ENCODE data around the gene ANKRD30B.
"Not testable (repeated sequence)": the region's sequence is repeated elsewhere in the genome, so short reads cannot be mapped to it uniquely, and the experiment has no call there.

The ANKRD30B gene

DNA sequence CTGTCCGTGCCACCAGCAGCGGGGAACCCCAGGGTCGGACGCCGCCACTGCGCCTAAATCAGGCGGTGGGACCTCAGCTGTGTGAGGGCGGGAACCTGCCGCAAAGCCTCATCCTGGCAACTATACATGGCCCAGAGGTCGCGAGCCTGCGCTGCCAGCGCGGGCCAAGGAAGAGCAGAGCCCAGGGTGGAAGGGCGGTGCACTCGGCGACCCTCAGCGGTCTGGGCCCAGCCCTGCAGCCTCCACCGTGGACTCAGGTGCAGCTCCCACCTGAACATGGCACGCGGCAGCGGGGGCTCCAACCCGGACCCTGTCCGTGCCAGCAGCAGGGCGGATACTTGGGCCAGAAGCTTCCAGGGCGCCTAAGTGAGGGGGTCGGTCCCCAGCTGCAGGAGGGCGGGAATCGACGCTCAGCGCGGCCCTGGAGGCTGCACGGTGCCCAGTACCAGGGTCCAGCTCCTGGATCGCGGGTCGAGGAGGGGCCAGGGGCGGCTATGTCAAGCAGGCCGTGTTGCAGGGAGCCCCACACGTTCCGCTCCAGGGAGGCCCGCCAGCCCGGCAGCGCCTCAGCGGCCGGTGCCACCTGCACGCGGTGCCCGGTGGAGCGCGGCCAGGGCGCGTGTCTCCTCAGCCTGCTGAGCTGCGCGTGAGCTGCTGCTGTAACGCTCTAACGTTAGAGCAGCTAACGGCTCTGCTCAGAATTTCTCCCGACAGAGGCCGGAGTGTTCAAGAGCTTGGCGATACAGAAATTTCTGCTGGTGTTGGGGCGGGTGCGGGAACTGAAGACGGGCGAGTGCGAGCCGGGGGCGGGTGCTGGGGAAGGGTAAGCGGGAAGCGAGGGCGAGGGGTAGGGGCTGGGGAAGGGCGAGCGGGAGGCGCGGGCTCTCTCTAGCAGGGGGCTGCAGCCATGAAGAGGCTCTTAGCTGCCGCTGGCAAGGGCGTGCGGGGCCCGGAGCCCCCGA lies at the start of gene ANKRD30B:
Gene ANKRD30B (plus strand): TSS at position 660 of the 962 bp plus-strand sequence. CDS start 248 bp downstream, at position 908.
- DNase-seq = no peak

DNA sequence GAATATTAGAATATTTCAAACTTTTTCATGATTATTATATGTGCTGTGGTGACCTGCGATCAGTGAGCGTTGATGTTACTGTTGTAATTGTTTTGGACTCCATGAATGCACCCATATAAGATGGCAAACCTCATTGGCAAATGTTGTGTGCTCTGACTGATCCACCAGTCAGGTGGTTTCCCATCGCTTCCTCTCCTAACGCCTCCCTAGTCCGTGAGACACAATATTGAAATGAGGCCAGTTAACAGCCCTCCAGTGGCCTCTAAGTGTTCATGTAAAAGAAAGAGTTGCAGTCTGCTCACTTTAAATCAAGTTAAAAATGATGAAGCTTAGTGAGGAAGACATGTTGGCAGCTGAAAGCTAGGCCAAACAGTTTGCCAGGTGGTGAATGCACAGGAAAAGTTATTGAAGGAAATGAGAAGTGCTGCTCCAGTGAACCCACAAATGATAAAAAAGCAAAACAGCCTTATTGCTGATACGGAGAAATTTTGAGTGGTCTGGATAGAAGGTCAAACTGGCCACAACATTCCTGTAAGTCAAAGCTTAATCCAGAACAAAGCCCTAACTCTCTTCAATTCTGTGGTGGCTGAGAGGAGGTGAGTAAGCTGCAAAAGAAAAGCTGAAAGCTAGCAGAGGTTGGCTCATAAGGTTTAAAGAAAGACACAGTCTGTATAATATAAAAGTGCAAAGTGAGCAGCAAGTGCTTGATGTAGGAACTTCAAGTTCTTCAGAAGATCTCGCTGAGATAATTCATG lies 46.5 kb upstream of the ANKRD30B start:
- DNase-seq = not testable (repeated sequence)

DNA sequence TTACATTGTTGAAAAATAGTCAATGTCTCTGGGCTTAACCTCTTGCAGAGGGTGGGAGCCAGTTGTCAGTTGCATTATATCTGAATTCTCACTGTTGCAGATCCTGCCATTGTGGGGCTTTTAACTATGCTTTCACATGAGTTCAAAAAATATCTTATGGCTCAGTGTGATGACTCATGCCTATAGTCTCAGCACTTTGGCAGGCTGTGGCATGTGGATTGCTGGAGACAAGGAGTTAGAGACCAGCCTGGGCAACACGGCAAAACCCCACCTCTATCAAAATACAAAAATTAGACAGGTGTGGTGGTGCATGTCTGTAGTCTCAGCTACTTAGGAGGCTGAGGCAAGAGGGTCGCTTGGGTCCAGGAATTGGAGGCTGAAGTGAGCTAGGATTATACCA lies 38.2 kb upstream of the ANKRD30B start:
- not testable (repeated sequence) for DNase-seq

DNA sequence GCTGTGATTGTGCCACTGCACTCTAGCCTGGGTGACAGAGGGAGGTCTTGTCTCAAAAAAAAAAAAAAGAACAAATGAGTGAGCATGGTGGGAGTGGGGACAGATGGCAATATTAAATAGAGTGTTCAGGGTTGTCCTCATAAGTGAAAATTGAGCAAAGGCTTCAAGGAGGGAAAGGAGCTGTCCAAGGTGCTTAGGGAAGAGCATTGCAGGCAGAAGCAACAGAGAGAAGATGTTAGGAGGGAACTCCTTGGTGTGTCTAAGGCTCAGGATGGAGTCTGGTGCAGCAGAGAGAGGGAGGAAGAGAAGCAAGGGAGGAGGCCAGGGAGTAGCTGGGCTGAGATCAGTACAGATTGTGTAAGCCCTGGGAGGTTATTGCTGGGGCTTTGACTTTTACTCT lies 26.4 kb upstream of the ANKRD30B start:
- not testable (repeated sequence) for DNase-seq

GRCh38 chr18:14739056-14739455 lies 8.9 kb upstream of the ANKRD30B start:
- DNase-seq = not testable (repeated sequence)

DNA sequence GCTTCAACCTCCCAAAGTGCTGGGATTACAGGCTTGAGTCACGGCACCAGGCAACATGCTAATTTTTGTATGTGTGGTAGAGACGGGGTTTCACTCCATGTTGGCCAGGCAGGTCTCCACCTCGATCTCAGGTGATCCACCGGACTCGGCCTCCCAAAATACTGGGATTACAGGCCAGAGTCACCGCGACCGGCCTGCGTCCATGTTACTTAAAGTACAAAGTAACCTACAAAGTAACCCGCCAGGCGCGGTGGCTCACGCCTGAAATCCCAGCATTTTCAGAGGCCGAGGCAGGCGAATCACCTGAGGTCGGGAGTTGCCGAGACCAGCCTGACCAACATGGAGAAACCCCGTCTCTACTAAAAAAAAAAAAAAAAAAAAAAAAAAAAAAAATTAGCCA lies 1.1 kb upstream of the ANKRD30B start:
- DNase-seq = no peak

DNA sequence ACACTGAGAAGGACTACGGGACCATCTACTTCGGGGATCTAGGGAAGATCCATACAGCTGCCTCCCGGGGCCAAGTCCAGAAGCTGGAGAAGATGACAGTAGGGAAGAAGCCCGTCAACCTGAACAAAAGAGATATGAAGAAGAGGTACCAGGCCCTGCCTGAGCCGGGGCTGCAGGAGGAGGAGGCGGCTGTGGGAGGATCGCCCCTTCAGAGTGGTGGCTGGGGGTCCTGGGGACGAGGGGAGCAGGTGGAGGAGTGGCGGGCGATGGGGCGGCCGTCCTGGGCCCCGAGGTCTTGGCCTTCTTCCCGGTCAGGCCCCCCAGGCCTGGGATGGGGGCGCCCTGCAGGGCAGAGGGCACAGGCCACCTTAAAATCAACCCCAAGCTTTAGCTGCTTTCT lies 524 bp downstream of the ANKRD30B start:
- no peak for DNase-seq

GRCh38 chr18:14763566-14763965 lies 15.6 kb downstream of the ANKRD30B start:
- DNase-seq = not testable (repeated sequence)

- DNase-seq = no peak
Measured at GRCh38 chr18:14767474-14767873, 19.5 kb downstream of the ANKRD30B start.

- DNase-seq = no peak
Measured at GRCh38 chr18:14768241-14768640, 20.3 kb downstream of the ANKRD30B start.

DNA sequence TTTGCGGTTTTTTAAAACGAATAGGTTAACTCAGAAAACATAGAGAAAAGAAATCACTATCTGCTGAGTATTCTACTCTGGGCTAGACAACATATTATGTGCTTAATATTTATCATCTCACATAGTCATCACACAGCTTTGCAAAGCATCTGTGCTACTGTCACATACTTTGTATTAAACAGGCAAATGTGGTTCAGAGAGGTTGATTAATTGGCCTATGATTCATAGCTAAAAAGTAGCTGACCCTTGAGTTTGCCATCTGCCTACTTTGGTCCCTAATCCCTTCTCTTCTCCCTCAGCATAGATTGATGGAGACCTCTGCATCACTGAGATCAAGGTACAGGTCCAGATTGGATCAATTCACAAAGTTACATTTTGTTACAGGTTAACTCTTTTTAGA lies 21.4 kb downstream of the ANKRD30B start:
- no peak for DNase-seq

GRCh38 chr18:14776801-14777200 lies 28.8 kb downstream of the ANKRD30B start:
- DNase-seq = no peak

DNA sequence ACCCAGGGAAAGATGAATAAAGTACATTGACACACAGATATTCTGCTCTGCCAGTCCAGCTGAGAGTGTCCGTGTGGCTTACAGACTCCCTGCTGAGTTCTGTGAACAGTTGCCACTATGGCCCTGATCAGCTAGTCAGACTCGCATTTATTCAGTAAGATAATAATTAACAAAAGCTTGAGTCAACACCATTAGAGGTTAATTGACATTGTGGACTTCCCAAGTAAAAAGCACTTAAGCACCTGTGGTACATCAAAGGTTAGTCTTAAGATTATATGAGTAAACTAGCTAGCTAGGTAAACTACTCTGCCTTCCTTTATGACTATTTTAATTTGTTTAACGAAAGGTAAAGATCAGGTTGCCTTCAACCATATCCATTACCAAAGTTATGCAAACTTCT lies 33.7 kb downstream of the ANKRD30B start:
- no peak for DNase-seq

- no peak for DNase-seq
Measured at GRCh38 chr18:14784133-14784532, 36.2 kb downstream of the ANKRD30B start.

- not testable (repeated sequence) for DNase-seq
Measured at GRCh38 chr18:14796876-14797275, 48.9 kb downstream of the ANKRD30B start.

GRCh38 chr18:14797969-14798764 lies 50.2 kb downstream of the ANKRD30B start:
- not testable (repeated sequence) for DNase-seq

DNA sequence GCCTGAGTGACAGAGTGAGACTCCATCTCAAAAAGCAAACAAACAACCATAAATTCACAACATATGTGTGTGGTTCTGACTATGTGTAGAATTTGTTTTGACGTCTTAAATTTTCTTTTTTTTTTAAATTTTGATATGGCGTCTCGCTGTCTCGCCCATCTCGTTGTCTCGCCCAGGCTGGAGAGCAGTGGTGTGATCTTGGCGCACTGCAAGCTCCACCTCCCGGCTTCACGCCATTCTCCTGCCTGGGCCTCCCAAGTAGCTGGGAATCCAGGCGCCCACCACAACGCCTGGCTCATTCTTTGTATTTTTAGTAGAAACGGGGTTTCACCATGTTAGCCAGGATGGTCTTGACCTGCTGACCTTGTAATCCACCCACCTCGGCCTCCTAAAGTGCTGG lies 63.1 kb downstream of the ANKRD30B start:
- not testable (repeated sequence) for DNase-seq

GRCh38 chr18:14826972-14827632 lies 79.1 kb downstream of the ANKRD30B start:
- not testable (repeated sequence) for DNase-seq

- DNase-seq = not testable (repeated sequence)
Measured at GRCh38 chr18:14841607-14842006, 93.6 kb downstream of the ANKRD30B start.

- not testable (repeated sequence) for DNase-seq
Measured at GRCh38 chr18:14851533-14851932, 103.6 kb downstream of the ANKRD30B start.

DNA sequence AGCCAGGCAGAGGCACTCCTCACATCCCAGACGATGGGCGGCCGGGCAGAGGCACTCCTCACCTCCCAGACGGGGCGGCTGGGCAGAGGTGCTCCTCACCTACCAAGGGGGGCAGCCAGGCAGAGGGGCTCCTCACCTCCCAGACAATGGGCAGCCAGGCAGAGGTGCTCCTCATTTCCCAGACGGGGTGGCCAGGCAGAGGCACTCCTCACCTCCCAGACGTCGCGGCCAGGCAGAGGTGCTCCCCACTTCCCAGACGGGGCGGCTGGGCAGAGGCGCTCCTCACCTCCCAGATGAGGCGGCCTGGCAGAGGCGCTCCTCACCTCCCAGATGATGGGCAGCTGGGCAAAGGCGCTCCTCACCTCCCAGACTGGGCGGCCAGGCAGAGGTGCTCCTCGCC lies 107.7 kb downstream of the ANKRD30B start:
- DNase-seq = not testable (repeated sequence)

DNA sequence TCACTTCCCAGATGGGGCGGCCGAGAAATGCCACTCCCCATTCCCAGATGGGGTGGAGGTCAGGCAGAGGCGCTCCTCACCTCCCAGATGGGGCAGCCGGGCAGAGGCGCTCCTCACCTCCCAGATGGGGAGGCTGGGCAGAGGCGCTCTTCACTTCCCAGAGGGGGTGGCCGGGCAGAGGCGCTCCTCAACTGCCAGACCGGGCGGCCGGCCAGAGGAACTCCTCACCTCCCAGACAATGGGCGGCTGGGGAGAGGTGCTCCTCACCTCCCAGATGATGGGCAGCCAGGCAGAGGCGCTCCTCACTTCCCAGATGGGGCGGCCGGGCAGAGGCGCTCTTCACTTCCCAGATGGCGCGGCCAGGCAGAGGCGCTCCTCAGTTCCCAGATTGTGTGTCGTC lies 108.3 kb downstream of the ANKRD30B start:
- DNase-seq = not testable (repeated sequence)

Data from SIG-M5 (cell line).